GM18526 (cell line): ENCODE results near the gene ABCC9.

Experiments used
- POLR2A ChIP-seq: IDR thresholded peaks from 3 replicates; pipeline ENCODE4 v1.6.1; 2011; ENCODE audit not compliant: insufficient read length; ENCODE audit errors: extremely low read depth

ABCC9 gene

DNA sequence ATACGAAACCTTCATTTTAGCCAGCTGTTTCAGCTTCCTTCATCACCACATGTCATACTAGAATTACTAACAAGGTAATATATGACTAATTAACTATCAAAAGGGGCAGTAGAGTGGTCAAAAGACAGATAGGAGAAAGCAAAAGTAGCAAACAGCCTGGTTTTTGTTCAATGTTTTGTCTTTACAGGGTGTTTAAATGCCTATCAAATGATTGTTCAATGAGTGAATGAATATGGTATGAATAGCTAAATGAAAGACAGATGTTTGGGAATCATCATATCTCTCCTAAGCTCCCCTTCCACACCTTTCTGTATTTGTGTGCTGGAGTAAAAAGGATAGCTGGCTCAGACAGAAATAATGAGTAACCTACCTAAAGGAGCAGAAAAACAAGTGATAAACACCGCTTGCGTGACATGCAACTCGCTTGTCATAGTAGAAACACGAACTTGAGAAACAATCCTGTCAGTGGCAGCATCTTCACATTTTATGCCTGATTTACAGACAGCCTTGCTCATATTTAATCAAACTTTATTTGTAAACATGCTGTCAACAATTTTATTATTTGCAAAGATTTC is 34.2 kb downstream of the ABCC9 start:
- no peak for TF ChIP-seq POLR2A

DNA sequence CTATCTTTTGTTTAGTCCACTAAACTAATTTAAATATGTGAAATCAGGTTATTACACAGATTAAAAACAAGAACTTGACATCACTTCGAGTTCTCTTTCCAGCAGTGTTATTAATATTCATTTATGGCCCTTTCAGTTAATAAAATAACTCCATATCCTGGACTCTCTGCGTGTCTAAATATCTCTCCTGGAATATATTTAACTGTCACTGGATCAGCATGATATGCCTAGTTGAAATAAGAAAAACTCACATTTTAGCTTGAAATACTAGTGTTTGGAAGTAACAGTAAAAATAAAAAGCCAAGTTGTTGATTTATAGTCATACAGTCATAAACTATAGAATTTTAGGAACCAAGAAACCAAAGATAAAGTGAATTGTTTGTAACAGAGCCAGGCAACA is 45.6 kb downstream of the ABCC9 start:
- TF ChIP-seq POLR2A = no peak

DNA sequence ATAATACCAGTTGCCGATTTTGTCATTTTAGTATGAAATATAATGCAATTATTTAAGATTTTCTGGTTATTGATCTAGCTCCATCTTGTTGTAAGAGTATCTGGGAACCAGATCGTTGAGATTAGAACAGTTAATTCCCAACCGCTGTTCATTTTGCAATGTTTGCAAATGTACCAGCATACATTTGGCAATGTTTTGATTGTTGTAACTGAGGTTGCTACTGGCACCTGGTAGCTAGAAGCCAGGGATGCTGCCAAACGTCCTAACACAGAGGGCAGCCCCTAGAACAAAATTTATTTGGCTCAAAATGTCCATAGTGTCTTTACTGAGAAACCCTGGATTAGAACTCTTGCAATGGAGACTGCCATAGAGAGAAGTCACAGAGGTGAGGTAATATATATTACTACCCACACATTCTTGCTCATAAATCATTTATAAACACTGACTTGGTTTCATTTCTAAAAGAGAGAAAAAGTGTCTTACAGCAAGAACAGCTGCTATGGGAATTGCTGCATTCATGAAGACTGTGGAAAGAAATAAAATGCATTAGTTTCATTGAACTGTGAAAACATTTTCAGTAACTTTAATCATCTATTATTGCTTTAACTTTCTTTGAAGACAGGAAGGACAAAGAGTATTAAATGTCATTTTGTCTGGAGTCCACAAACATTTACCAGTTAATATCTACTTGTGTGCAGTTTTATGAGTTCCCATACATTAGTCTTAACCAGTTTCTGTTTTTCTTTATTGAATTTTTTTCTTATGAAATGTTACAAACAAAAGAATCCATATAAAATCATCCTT is 46.2 kb downstream of the ABCC9 start:
- no peak for TF ChIP-seq POLR2A

DNA sequence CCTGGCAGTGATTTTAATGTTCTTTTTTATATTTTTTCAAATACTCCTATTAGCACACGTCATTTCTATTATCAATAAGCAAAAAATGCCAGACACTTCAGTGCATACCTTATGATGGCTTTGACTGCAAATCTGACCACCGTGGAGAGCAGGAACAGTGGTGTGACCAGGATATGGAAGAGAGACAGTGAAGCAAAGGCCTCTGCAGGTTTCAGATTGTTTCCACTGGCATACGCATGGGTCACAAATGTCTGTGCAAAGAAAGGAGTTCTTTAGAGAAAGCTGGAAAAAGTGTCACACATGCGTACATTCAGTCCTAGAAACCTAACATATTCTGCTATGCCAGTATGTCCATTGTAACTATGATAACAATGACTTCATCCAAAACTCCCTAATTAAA is 47.3 kb downstream of the ABCC9 start:
- TF ChIP-seq POLR2A = no peak

DNA sequence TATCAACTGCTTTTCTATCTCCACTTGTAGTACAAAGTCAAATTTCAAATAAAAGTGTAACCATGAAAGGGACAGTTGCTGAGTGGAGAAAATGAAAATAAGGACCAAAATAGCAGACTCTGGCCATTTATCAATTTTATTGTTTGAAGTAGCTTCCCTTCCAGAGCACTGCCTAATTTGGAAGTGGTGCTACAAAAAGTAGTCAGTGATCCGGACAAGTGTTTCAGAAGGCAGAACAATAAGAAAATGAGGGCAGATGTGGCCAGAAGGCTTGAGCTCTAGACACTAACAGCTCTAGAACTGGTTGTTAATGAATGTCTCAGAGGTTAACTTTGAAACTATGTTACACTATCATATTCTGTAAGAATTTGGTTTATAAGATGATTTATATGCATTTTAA is 48.9 kb downstream of the ABCC9 start:
- no peak for TF ChIP-seq POLR2A

DNA sequence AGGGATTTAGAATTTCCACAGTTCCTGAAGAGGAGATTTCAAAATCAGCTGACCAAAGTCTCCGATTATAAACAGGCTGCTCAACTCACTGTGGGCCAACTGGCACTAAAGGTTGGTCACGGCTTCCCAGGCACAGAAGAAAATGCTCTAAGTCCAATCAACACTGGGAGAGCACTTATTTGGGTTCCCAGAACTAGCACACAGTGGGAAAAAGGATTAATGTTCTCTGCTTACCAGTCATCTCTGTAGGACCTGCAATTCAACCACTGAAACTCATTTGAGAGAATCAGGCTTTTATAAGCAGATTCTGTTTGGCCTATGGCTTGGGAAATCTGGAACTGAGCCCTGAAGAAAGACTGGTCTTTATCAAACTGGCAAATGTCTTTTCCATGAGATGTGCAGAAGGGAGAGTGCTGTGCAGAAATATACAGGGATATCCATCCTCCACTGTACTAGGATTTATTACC is 49.4 kb downstream of the ABCC9 start:
- TF ChIP-seq POLR2A = no peak

DNA sequence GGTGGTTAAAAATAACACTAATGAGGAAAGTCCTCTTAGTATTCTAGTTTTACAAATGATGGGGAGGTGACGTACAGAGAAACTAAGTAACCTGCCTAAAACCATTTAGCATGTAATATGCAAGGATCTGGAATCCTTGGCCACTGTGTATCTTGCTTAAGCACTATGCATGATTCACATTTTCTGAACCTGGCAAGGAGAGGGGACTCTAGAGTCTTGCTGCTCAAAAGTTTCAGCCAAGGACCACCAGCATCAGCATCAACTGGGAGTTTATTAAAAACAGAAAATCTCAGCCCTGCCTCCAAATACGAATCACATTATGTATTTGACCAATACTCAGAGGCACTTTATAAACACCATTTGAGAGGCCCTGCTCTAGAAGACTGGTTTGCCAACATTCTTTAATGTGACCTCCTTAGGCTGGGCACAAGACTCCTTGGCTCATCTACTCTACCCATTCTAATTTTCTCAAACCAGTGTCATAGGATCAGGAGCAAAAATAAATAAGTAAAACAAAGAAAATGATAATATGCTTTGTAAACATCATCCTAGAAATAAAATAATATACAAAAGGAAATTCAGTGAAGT is 52.9 kb downstream of the ABCC9 start:
- TF ChIP-seq POLR2A = no peak

DNA sequence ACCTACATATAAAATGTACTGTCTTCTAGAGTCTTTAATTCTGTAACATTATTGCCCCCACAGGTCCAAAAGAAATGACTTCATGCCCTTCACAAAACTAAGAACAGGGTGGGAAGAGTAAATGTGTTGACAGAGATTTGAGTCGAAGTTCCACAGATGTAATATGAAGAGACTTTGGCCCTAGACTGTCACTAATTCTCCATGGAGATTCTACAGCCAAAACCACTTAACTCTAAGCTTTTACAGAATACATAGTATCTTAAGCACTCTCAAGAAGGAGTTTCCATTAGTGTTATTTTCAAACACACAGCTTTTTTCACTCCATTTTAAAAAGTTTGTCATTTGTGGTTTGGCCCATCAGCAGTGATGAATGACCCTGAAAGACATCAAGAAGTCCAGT is 56.3 kb downstream of the ABCC9 start:
- no peak for TF ChIP-seq POLR2A

DNA sequence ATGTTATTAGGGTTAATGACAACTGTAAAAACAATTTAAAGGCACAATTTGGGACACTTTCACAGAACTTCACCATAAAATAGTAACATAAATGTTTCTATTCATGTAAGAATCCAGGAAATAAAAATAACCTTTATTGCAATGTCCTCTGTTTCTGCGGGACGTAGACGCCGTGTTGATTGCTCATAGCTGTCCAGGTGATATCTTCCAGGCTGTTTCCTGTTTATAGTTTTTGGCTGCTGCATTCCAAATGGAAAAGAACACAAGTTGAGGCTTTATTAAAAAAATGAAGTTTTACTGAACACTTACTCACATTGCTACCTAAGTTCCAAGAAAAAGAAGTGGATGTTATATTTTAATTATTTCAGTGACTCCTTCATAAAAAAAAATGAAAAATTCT is 58.6 kb downstream of the ABCC9 start:
- no peak for TF ChIP-seq POLR2A

DNA sequence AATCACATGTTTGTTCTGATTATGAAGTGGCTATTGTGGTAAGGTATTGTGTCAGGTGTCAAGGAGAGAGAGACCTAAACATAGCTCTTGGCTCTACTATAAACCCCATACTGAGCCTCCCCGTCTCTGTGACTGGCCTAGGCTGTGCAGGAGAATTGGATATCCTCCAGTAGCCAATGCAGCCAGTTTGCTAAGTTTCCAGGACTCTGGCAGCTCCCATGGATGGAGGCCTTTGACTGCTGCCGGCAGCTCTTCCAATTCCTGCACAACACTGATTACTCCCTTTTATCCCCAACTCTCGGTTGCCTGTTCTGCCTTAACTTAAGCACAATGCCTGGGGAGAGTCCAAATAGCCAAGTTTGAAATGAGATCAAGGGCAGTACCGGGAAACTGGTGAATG is 59.3 kb downstream of the ABCC9 start:
- no peak for TF ChIP-seq POLR2A

DNA sequence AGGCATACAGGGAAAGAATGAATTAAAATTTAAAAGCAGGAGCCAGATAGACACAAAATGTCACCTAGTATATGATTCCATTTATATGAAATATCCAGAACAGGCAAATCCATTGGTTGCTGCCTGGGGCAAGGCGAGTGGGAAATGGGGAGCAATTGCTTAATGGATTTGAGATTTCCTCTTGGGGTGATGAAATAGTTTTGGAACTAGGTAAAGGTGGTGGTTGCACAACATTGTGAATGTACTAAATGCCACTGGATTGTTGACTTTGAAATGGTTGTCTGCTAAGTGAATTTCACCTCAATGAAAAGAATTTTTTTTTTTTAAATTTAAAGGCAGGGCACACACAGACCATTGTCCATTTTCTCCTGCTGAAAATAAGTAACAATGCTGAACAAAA is 61.9 kb downstream of the ABCC9 start:
- no peak for TF ChIP-seq POLR2A

DNA sequence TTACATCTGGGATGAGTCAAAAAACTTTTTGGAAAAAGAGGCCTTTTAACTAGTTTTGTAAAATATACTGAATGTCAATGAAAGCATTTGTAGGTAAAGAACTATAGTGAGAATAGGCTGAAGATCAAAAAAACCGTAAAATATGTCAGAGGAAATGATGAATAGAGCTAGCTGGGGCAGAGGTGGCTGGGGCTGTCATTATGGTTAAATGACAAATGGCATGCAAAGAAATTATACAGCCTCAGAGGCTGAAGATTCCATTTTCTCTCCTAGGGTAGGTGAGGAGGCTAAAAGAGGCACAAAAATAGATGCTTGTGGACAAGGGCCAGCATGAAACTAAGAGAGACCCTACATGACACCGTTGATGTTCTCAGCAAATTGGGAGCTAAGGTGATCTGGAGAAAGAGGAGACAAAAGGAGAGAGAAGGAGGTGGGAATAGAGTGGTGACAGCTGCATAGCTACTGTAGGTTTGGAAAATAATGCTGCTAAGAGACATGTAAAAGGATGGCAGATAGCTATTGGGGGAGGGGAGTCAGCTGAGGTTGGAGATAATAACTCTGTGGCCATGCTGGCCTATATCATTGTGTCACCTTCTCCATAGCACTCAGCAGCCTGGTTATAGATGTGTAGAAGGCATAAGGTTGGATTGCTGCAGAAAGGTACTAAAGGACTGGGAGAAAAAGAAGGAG is 63.8 kb downstream of the ABCC9 start:
- TF ChIP-seq POLR2A = no peak

DNA sequence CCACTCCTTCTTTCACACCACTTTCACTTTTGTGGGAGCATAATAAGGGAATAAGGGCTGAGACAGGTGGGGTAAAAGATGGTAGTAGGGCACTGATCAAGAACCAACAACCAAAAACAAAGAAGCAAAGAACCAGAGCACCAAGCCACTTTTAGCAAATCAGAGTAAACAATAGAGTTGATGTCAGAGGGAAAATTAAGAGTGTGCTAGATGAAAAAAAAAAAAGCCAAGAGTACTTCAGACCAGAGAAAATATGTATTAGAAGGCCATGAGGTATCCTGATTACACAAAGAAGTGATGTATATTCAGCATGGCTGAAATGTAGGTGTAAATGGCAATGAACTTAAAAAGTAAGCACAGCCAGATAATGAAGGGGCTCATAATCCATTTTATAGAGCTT is 75.4 kb downstream of the ABCC9 start:
- TF ChIP-seq POLR2A = no peak

DNA sequence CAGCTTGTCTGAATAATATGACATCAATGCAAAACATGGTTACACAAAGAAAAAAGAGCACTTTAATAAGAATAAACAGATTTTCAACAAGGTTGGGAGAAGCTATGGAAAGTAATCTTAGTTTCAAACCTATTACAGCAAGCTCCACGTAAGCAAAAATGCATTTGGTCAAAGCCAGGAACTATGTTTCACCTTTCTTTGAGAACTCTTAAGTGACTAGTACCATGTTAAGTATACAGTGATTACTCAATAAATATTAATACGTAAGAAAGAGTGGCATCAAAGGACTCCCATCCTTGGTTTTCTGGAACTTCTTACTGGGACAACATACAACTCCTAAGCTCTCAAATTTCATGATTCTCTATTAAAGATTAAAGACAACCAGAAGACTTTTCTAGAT is 80.7 kb downstream of the ABCC9 start:
- TF ChIP-seq POLR2A = no peak

DNA sequence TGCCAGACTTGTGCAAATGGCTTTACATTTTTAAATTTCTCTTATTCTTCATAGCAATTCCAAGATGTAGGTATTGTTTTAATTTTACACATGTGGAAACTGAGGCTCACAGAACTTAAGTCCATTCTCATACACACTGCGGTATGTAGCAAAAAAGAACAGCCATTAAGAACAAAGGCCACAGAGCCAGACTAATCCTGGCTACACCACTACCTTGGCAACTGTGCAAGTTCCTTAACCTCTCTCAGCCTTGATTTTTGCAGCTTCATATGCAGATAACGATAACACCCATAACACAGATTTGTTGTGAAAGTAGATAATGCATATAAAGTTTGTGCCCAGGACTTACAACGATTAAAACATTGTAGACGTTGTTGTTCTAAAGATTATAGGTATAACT is 81.1 kb downstream of the ABCC9 start:
- no peak for TF ChIP-seq POLR2A

DNA sequence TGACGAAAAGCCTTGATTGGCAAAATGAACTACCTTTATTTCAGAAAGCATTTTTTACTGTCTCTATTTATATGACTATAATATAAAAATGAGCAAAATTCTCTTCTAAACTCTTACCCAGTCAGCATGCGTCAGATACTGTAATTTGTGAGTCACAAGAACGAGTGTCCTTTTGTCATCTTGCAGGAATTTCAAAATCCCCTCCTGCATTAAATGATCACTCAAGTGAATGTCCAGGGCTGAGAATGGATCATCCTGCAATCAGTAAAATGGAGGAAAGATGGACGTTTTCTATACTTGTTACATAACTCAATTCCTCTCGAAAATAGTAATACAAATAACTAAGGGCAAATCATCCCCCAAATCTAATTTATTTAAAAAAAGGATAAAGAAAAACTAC is 89.0 kb downstream of the ABCC9 start:
- TF ChIP-seq POLR2A = no peak
